Ishikawa (cell line): ENCODE data around the gene STAT6.
A peak's percentile ranks its signal among the peaks of the same experiment; 100 is the strongest.

ENCODE experiments used
- CEBPB ChIP-seq: IDR thresholded peaks from 2 replicates; pipeline ENCODE4 v1.6.1; 2012
- CREB1 ChIP-seq: IDR thresholded peaks from 2 replicates; pipeline ENCODE4 v1.6.1; 2012; ENCODE audit warnings: low read depth
- EGR1 ChIP-seq: IDR thresholded peaks from 2 replicates; pipeline ENCODE4 v1.6.1; 2012
- EP300 ChIP-seq: IDR thresholded peaks from 2 replicates; pipeline ENCODE4 v1.6.1; 2012; ENCODE audit warnings: borderline replicate concordance
- FOXM1 ChIP-seq: IDR thresholded peaks from 2 replicates; pipeline ENCODE4 v1.6.1; 2012; ENCODE audit warnings: low read depth, borderline replicate concordance
- MAX ChIP-seq: IDR thresholded peaks from 2 replicates; pipeline ENCODE4 v1.6.1; 2012
- NFIC ChIP-seq: IDR thresholded peaks from 2 replicates; pipeline ENCODE4 v1.6.1; 2012
- RAD21 ChIP-seq: IDR thresholded peaks from 2 replicates; pipeline ENCODE4 v1.6.1; 2012; ENCODE audit warnings: low read depth
- REST ChIP-seq: IDR thresholded peaks from 2 replicates; pipeline ENCODE4 v1.6.1; 2012; ENCODE audit warnings: low read depth, mild to moderate bottlenecking
- TAF1 ChIP-seq: IDR thresholded peaks from 2 replicates; pipeline ENCODE4 v1.6.1; 2012; ENCODE audit warnings: low read depth, mild to moderate bottlenecking
- TCF12 ChIP-seq: IDR thresholded peaks from 2 replicates; pipeline ENCODE4 v1.6.1; 2012; ENCODE audit warnings: low read depth
- TEAD4 ChIP-seq: IDR thresholded peaks from 2 replicates; pipeline ENCODE4 v1.6.1; 2012
- USF1 ChIP-seq: IDR thresholded peaks from 2 replicates; pipeline ENCODE4 v1.6.1; 2012
- YY1 ChIP-seq: IDR thresholded peaks from 2 replicates; pipeline ENCODE4 v1.6.1; 2012; ENCODE audit warnings: low read depth
- ZBTB7A ChIP-seq: IDR thresholded peaks from 2 replicates; pipeline ENCODE4 v1.6.1; 2012; ENCODE audit warnings: low read depth

The STAT6 gene

GRCh38 chr12:57094208-57095160 is 16.7 kb downstream of the STAT6 start:
- no peak for TF ChIP-seq NFIC
- peak; percentile 47; the same call in 1 of the 2 replicates for TF ChIP-seq TEAD4
- TF ChIP-seq EGR1: peak; percentile 47; the same call in 1 of the 2 replicates
- no peak for TF ChIP-seq TCF12
- no peak for TF ChIP-seq YY1
- TF ChIP-seq EP300: no peak
- TF ChIP-seq TAF1: no peak
- no peak for TF ChIP-seq CEBPB
- TF ChIP-seq ZBTB7A: no peak; the same call in 1 of the 2 replicates
- TF ChIP-seq RAD21: no peak

- TF ChIP-seq FOXM1 (no peak), NFIC (no peak), EGR1 (peak; percentile 98), ZBTB7A (peak; percentile 82), MAX (no peak), REST (no peak), CREB1 (no peak), YY1 (no peak), CEBPB (no peak), TEAD4 (no peak), TCF12 (no peak), EP300 (no peak), RAD21 (peak; percentile 87)
These were observed 17.6 kb downstream of the STAT6 start for GRCh38 chr12:57093415-57094207.

GRCh38 chr12:57092876-57093414 is 18.2 kb downstream of the STAT6 start:
- TF ChIP-seq TCF12: no peak
- no peak for TF ChIP-seq TEAD4
- no peak for TF ChIP-seq ZBTB7A
- no peak for TF ChIP-seq NFIC
- TF ChIP-seq CEBPB: no peak

- TF ChIP-seq CREB1 (no peak), ZBTB7A (no peak), CEBPB (no peak)
These were observed 18.7 kb downstream of the STAT6 start for GRCh38 chr12:57092529-57092862.

- no peak for TF ChIP-seq ZBTB7A
- no peak for TF ChIP-seq TCF12
- no peak for TF ChIP-seq CEBPB
- TF ChIP-seq YY1: no peak
- no peak for TF ChIP-seq NFIC
- no peak for TF ChIP-seq EGR1
- no peak for TF ChIP-seq USF1
- TF ChIP-seq RAD21: no peak
- no peak for TF ChIP-seq FOXM1
- TF ChIP-seq REST: no peak
- no peak for TF ChIP-seq CREB1
- TF ChIP-seq MAX: no peak
- TF ChIP-seq TEAD4: no peak
- no peak for TF ChIP-seq EP300
- TF ChIP-seq TAF1: no peak
These were observed 19.3 kb downstream of the STAT6 start for GRCh38 chr12:57091638-57092528.
